Fibroblast of villous mesenchyme (primary cell): ENCODE results near the gene GET3. TPM values are rescaled to one million over a fixed set of nuclear protein-coding genes. Genes with fewer than 3 reads are reported as not detected.

Experiments used
- DNase-seq: peaks from one replicate; pipeline ENCODE4 v3.0.0-alpha.2; 2010; ENCODE audit warnings: low read depth
- H3K4me3 ChIP-seq: 2 replicates; pipeline ENCODE4 v1.5.1; 2011; ENCODE audit warnings: low read depth, mild to moderate bottlenecking, low read length
- total RNA-seq: library from RNA; depleted of rRNA; stranded (reverse); fragments of >200 nt; gene quantifications from 2 replicates; pipeline ENCODE4 v1.2.3, GENCODE V29; 2012
- TF ChIP-seq, protein P1 (sequence below): IDR thresholded peaks from 2 replicates; pipeline ENCODE4 v1.5.1; 2012; ENCODE audit warnings: low read depth, mild to moderate bottlenecking, low read length; ENCODE audit not compliant: insufficient read depth

GET3 gene
- total RNA-seq, 1 donor = 82.5 TPM

DNA sequence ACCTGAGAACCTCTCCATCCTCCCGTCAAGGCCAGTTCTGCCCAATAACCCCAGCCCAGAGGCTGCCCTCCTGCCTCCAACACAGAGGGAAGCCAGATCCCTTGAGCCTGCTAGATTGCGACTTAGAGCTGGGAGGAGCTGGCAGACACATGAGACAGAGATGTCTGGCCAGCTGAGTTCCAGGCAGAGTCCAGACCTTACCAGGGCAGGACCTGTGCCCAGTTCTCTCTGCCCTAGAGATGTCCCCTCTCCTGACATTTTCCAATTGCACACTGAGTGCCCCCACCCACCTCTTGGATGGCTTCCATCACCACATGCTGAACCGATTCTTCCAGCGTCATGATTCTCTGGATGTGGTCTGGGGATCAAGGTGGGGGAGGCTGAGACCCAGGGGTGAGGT, 35.0 kb downstream of the GET3 start:
- no peak overlapping the region for H3K4me3 ChIP-seq
- TF ChIP-seq, protein P1, sequence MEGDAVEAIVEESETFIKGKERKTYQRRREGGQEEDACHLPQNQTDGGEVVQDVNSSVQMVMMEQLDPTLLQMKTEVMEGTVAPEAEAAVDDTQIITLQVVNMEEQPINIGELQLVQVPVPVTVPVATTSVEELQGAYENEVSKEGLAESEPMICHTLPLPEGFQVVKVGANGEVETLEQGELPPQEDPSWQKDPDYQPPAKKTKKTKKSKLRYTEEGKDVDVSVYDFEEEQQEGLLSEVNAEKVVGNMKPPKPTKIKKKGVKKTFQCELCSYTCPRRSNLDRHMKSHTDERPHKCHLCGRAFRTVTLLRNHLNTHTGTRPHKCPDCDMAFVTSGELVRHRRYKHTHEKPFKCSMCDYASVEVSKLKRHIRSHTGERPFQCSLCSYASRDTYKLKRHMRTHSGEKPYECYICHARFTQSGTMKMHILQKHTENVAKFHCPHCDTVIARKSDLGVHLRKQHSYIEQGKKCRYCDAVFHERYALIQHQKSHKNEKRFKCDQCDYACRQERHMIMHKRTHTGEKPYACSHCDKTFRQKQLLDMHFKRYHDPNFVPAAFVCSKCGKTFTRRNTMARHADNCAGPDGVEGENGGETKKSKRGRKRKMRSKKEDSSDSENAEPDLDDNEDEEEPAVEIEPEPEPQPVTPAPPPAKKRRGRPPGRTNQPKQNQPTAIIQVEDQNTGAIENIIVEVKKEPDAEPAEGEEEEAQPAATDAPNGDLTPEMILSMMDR = no peak
- DNase-seq = no peak

DNA sequence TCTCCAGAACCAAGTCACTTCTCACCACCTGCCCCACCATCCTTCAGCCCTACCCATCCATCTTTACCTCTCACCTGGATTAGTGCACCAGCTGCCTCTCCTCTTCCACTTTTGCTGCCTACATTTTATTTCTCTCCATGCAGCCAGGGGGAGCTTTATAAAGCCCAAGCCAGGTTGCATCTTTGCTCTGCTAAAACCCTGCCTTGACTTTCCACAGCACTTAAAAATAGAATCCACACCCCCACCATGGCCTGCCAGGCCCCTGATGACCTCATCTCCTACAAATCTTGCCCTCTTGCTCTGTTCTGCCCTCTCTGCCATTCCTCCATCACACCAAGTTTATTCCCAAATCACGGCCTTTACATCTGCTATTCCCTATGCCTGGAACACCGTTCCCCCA, 36.3 kb downstream of the GET3 start:
- peak; percentile 40 for DNase-seq
- no peak overlapping the region for H3K4me3 ChIP-seq
- TF ChIP-seq, protein P1 = peak; percentile 48

DNA sequence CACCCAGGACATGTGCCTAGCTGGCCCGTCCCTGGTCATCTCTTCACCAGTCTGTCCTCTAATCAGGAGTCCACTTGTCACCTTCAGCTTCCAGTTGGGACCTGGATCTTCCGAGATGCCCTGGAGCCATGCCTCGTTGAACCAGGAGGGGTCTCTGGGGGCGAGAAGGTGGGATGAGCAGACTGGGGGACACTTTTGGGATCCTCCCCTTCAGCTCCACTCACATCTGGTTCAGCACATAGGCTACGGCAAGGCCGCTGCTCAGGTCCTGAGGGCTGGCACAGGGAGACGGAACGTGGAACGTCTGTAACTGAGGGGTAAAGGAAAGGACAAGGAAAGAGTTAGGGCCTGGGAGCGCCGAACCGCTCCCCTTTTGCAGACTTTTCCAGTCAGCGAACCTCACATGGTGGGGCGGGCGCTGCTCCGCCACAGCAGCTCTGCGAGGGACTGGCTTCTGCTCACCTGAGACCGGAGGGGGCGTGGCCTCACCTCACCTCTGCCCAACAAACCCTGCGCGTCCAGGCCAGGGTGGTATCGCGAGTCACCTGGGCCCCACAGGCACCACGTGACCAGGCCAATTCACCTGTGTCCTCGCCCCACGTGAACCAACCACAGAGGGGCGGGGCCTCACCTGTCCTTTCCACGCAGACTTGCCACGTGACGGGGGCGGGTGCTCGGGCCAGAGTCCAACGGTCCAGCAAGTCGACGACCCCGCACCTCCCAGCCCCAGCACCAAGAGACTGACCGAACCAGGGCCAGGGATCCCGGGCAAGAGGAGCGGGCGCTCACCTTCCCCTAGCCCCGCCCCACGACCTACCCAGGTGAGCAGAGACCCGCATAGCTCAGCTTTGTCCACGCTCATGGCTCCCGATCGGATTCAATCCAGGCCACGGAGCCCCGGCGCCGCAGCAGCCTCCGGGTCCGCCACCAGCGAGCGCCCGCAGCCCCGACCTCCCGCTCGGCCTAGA, 37.6 kb downstream of the GET3 start, which contains the start of gene HOOK2:
HOOK2 (minus strand) TSS at position 965 of the 968 bp plus-strand sequence; CDS start at position 862, 103 bp downstream.
- no peak for DNase-seq
- TF ChIP-seq, protein P1 = no peak
- H3K4me3 ChIP-seq = peak within 1 kb of the TSS; percentile 73

DNA sequence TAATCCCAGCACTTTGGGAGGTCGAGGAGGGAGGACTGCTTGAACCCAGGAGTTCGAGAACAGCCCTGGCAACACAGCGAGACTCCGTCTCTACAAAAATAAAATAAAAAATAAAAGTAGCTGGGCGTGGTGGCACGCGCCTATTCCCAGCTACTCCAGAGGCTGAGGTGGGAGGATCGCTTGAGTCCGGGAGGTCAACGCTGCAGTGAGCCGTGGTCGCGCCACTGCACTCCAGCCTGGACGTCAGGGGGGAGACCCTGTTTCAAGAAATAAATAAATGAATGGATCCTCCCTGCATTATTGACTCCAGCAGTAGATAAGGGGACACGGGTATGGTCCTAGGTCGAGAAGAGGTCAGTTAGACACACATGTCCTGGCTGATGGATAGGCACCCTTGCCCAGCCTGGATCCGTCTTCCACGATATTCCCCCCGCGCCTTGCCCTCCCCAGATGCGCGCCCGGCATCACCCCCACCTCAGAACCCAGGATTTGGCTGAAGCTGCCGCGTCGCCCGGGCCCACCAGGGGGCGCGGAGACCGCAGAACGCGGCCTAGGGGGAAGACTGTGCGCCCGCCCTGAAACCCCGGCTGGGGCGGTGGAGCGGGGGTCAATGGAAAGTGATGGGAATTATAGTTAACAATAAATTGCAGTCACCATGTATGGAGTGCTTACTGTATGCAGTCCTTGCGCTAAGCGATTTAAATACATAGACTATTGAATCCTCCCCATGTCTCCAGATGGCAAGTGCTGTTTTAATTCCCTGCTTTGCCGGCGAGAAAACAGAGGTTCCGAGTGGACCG, 40.1 kb downstream of the GET3 start:
- TF ChIP-seq, protein P1 = peak; percentile 93
- peak; percentile 80 for DNase-seq
- peak overlapping the region; percentile 66 for H3K4me3 ChIP-seq

DNA sequence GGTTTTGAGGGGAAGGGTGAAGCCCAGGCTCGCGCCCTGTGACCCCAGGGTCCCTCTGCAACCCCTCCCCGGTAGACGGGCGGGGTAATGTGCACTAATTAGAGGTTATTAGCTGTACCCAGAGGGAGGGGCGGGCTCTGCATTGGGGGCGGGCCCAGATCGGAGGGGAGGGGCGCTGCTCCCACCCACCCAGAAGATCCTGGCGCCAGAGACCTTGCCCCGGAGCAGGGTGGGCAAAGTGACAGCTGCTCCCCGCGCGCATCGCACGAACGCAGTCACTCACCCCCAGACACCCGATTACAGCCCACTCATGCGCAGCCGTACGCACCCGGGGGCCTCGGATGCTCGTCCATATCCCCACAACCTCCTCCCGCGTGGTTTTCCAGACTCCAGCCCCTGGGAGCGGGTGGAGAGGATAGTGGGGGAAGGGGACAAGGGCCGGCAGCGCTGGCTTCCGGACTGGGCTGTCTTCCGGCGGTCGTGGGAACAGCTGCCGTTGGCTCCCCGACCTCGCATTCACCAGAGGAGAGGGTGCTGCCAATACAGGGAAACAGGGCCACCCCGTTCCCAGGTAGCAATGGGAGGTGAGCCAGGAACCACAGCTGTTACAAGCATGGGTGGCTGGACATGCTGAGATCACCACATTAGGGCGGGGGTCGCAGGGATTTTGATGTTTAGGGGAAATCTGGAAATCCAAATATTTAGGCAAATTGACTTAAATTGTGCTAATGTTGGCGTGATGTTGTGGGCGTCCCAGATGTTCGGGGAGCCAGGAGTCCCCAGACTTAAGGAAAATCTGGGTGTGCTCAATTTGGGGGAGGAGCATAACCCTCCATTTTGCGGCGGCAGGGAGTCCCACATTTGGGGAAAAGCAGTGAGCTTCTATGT, 41.0 kb downstream of the GET3 start:
- H3K4me3 ChIP-seq = peak overlapping the region; percentile 66
- TF ChIP-seq, protein P1 = no peak
- DNase-seq = peak; percentile 88

DNA sequence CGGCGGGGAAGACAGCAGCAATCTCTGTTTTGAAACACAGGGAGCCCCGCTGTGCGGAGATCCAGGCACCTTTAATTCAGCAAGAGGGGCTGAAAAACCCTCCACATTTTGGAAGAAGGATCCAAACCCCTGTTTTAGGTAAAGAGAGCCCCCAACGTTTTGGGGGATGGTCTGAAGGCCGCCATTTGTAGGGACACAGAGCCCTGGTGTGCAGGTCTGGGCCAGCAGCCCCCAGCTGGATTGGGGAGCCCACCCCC, 41.5 kb downstream of the GET3 start:
- peak overlapping the region; percentile 66 for H3K4me3 ChIP-seq
- TF ChIP-seq, protein P1 = no peak
- DNase-seq = no peak
